HG03571 (cell line): Measurements from ENCODE around the gene FAM25C.
"Not testable (repeated sequence)": the region's sequence is repeated elsewhere in the genome, so short reads cannot be mapped to it uniquely, and the experiment has no call there.

Source experiments
- ATAC-seq: cut with Tn5 transposase; IDR thresholded peaks from one replicate; pipeline ENCODE4 v1.9.1; 2021; ENCODE audit not compliant: unreplicated experiment

FAM25C gene

GRCh38 chr10:47959677-47960076 lies 39.9 kb downstream of the FAM25C start:
- not testable (repeated sequence) for ATAC-seq

DNA sequence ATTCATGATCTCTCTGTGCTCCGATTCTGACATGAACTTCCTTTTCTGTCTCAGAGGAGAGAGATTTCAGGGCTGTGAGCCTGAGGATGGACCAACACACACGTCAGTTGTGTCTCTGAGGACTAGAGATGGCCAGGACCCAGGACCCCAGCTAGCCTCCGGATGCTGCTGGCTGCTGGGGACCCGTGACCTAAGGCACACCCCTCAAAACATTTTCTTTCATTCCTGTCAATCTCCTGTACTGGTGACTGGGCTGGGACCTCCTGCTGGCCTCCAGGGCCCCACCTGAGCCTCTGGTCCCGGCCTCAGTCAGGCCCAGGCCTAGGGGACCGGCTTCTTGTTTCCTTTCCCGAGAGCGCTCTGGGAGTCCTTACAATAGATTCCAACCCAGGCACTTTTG lies 42.4 kb downstream of the FAM25C start:
- ATAC-seq, result not testable (repeated sequence)

- not testable (repeated sequence) for ATAC-seq
Measured at GRCh38 chr10:47947424-47947823, 52.2 kb downstream of the FAM25C start.
